GM18526 (cell line): ENCODE data around the gene ARHGEF17.

Source experiments
- POLR2A ChIP-seq: IDR thresholded peaks from 3 replicates; pipeline ENCODE4 v1.6.1; 2011; ENCODE audit not compliant: insufficient read length; ENCODE audit errors: extremely low read depth

The ARHGEF17 gene

DNA sequence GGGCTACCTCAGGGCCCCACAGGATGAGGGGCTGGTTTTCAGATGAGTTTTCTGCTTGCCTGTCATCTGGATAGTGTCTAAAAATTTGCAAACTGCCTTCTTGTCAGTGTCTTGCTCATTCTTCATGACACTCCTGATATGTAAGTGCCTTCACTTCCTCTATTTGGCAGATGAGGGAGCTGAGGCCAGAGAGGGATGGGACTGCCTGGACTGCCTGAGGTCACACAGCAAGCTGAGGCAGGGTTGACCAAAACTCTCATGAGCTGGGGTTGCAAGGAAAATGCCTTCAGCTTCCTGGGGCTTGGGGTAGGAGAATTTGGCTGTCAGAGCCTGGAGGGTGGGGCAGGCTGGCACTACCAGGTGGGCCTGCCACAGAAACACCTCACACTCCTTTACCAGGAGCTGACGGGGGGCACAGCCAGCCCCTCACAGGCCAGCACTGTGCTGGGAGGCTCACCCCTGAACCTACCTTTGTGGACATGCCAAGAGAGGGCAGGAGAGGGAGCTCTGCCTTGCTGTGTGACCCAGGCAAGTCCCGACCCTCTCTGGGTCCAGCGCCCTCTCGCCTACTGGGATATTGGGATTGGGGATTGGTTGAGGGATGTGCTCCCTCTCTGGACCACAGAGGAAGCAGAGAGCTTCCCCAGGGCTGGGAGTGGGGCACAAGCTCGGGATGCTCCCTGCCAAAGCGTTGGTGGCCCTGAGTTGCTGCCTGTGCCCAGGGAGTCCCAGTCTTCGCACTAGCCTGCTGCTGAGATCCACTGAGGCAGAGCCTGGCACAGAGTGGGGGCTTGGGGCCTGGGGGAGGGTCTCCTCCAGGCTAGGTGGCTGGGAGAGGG, 37.8 kb upstream of the ARHGEF17 start:
- TF ChIP-seq POLR2A = no peak

DNA sequence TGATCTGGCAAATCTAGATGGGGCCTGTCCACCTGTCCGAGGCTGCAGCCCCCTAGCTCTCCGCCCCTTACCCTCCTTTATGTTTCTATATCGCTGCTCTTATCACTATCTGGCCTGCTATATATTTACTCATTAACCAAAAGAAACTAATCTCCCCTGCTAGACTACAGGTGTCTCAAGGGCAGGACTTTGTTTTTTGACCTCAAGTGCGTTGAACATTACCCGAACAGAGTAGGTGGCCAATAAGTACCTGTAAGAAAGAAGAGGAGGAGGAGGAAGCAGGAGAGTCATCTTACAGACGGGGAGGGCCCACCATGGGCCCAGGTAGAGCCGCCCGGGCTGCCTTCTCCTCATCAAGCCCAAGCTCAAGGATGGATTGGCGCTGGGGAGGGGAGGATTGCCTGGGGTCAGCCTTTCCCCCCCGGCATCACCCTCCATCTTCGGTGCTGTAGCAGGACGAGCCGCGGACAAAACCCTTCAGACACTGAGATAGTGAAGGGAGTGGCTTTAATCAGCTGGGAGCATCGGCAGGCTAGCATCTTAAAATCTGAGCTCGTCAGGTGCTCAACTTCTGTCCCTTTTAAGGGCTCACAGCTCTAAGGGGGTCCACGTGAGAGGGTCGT, 37.1 kb upstream of the ARHGEF17 start:
- no peak for TF ChIP-seq POLR2A

GRCh38 chr11:73271936-73272679, 36.0 kb upstream of the ARHGEF17 start, which contains the start of gene P2RY6:
Gene P2RY6, plus strand, starts transcription at chr11:73272338. Its CDS starts 24,181 bp downstream, at chr11:73296519.
- no peak for TF ChIP-seq POLR2A

DNA sequence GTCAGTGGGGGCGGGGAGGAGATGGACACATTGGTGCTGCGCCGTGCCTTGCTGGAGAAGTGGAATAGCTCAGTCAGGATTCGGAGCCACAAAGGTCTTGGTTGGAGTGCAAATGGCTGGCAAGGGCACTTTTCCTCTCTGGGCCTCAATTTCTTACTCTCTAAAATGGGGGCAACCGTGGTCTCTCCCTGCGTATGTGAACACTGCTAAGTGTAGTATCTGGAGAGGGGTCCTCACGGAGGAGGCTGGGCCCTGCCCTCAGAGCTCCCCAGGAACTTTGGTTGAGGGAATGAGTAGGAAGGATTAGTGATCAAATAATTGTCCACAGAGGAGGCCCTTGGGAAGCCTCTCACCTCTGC, 35.4 kb upstream of the ARHGEF17 start:
- no peak for TF ChIP-seq POLR2A

GRCh38 chr11:73273222-73273895, 34.7 kb upstream of the ARHGEF17 start:
- no peak for TF ChIP-seq POLR2A

DNA sequence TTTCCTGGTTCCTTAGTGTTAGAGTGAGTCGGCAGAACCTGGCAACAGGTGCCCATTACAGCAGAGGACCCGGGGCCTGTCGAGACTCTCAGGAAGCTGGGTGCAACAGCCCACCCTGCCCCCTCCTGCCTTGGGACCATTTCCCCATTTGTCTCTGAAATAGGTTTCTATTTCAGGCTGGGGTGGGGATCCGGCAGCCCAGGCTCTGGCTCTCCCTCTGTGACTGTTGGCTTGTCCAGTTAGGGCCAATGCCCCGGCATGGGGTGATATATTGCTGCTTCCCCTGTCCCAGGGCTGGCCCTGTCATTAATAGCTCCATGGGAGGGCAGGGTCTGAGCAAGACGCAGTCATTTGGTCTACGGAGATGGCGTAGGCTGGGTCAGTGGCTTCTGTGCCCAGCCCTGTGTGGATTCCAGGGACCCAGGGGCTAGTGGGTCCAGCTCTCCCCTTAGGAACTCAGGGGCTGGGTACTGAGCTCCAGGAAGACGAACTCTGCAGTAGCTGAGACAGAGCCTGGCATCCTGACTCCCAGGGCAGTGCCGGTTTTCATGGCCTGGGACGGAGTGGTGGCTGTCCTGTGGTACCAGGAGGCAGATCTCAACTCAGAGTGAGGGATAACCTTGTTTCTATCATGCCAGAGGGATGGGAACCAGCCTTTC, 33.2 kb upstream of the ARHGEF17 start:
- TF ChIP-seq POLR2A = no peak

DNA sequence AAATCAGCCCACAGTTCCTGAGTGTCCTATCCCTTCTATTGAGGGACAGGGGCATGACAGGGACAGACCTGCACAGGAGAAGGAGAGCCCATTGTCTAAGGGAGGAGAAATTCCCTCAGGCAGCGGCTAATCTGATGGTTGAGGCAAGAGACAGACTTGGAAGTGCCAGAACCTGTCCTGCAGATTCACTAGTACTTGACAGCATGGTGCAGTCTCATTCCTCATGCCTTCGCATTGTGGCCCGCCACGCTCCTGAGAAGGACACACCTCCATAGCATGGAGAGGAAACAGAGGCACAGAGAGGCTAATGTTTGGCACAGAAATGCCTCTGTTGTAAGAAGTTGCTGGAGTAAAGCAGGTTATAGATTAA, 32.7 kb upstream of the ARHGEF17 start:
- no peak for TF ChIP-seq POLR2A

DNA sequence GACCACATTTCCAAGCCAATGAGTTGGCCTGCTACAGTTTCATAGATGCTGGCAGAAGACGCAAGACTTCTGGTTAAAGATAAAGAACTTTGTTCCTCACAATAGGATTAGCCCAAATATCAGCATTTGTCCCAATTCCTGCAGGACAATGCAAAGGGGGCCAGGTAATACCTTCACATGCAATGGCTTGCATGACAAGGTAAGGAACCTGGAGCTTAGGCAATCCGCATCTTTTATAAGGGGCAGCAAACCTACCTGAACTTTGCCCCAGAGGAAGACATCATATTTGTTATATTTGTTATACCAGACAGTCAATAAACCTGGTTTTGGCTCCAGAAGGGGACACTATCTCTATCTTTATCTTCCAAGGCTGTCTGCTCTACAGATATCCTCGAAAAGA, 30.6 kb upstream of the ARHGEF17 start:
- no peak for TF ChIP-seq POLR2A

DNA sequence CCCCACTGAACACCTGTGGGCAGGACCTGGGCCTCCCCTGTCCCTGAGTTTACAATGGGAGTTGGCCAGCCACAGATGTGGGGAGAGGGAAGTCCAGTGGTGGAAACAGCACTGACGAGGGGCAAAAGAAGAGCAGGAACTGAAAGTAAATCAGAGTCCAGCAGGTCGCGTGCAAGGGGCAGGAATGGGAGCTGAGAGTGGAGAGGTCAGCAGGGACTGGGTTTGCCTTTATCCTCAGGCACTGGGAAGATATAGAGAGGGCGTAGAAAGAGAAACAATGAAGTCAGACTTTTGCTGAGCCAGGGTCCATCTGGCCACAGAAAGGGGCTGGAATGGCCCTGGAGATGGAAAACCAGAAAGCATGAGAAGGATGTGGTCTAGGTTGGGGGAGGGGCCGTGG, 27.4 kb upstream of the ARHGEF17 start:
- TF ChIP-seq POLR2A = no peak

- no peak for TF ChIP-seq POLR2A
These were observed 26.8 kb upstream of the ARHGEF17 start for GRCh38 chr11:73281201-73281741.

DNA sequence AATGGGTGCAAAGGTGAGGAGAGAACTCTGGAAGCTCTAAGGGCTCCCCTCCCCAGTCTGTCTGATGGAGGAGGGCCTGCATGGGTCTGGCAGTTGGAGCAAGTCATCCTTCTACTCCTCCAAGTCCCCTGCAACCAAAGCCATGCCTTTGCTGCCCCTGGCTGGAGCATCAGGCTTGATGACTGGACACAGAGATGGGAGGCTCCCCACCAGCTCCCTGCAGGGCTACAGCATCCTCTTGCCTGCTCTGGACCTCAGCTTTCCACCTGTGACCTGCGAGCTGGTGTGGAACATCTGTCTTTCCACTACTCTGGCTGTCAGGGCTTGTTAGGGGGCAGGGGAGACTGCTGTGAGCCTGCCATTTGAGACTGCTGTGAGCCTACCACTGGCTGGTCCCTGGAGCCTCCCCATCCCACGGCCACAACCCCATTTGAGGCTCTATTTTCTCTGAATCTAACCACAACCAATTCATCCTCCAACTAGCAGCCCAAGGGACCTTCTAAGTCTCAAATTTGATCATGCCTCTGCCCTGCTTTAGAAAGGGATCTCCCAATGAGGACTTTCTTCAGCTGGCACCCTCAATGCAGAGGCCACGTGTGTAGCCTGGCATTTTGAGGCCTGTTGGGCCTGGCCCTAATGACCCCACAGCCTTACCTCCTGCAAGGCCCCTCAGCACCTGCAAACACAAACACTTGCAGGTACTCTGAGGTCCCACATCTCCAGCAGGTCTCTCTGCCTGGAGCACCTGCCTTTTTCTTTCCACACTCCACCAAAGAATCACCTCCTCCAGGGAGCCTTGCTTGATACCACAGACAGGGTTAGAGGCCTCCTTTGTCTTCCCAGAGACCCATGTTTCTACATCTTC, 26.0 kb upstream of the ARHGEF17 start:
- no peak for TF ChIP-seq POLR2A

DNA sequence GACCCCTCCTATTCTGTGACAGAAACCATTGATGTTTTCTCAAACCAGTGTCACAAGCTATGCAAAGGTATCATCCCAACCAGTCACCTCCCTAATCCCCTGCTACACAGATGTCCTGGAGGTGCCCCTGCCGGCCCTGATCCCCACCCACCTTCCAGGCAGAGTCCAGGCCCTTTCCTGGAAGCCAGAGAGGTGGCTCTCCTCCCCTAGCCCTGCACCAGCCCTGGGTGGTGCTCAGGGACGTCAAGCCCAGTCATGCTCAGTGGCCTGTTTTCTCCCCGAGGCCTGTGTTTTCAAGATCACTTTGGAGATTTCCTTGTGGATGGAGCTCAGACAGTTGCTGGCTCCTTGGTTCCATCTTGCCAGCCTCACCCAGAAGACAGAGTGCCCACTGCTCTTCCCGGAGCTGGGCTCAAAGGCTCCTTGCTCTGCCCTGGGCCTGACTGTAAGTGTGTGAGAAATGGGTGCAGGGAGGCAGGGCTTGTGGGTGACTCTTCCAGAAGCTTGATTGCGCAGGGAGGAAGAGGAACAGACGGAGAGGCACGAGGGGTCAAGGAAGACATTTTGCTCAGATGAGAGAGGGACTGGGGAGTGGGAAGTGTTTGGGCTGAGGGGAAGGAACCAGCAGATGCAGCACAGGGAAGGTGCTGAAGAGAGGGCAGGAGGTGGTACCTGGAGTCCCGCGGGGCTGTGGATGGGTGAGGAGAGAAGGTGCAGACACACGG, 24.6 kb upstream of the ARHGEF17 start:
- TF ChIP-seq POLR2A = no peak

GRCh38 chr11:73284106-73284505, 24.0 kb upstream of the ARHGEF17 start:
- no peak for TF ChIP-seq POLR2A

DNA sequence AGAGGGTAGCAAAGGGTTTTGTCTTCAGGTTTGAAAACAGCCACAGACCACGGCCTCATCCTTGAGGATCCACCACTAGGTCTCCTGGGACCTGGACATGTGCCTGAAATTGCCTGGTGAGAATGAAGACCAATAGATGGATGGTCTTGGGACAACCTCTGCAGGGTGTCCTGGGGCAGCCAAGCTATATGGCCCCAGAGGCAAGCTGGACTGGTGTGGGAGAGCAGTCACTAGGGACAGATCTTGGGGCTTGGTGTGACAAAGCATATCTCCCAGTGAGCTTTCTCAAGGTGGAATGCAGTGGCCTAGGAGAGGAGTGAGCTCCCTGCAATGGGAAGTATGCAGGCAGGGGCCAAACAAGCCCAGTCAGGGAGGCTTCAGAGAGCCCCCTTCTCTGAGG, 22.4 kb upstream of the ARHGEF17 start:
- no peak for TF ChIP-seq POLR2A
